DMS153 (cell line): Measurements from ENCODE around the gene UBQLN4.
"Not testable (repeated sequence)": the region's sequence is repeated elsewhere in the genome, so short reads cannot be mapped to it uniquely, and the experiment has no call there.

Experiments
- DNase-seq: peaks from one replicate; lab custom pipeline; 2025; lab: John Stamatoyannopoulos, UW

The UBQLN4 gene

GRCh38 chr1:156081180-156081916 lies 27.8 kb upstream of the UBQLN4 start:
- DNase-seq, result no peak

- DNase-seq, result no peak
These were observed 27.2 kb upstream of the UBQLN4 start for GRCh38 chr1:156080863-156081179.

GRCh38 chr1:156080241-156080862 lies 26.8 kb upstream of the UBQLN4 start:
- DNase-seq, result no peak

- no peak for DNase-seq
These were observed 26.2 kb upstream of the UBQLN4 start for GRCh38 chr1:156079762-156080161.

GRCh38 chr1:156078728-156079127 lies 25.1 kb upstream of the UBQLN4 start:
- DNase-seq, result no peak

GRCh38 chr1:156077430-156077760 lies 23.8 kb upstream of the UBQLN4 start:
- no peak for DNase-seq

GRCh38 chr1:156076609-156077429 lies 23.2 kb upstream of the UBQLN4 start:
- no peak for DNase-seq

- no peak for DNase-seq
These were observed 22.2 kb upstream of the UBQLN4 start for GRCh38 chr1:156075775-156076204.

- no peak for DNase-seq
These were observed 21.6 kb upstream of the UBQLN4 start for GRCh38 chr1:156075162-156075561.

GRCh38 chr1:156074661-156075060 lies 21.1 kb upstream of the UBQLN4 start:
- DNase-seq, result no peak

- DNase-seq, result no peak
These were observed 20.1 kb upstream of the UBQLN4 start for GRCh38 chr1:156073740-156074139.

GRCh38 chr1:156073110-156073687 lies 19.6 kb upstream of the UBQLN4 start:
- no peak for DNase-seq

- no peak for DNase-seq
These were observed 18.7 kb upstream of the UBQLN4 start for GRCh38 chr1:156072251-156072650.

GRCh38 chr1:156071332-156071816 lies 17.8 kb upstream of the UBQLN4 start:
- DNase-seq, result not testable (repeated sequence)

- no peak for DNase-seq
These were observed 16.9 kb upstream of the UBQLN4 start for GRCh38 chr1:156070548-156070947.

GRCh38 chr1:156069490-156070455 lies 16.2 kb upstream of the UBQLN4 start:
- no peak for DNase-seq

GRCh38 chr1:156067262-156067661 lies 13.7 kb upstream of the UBQLN4 start:
- no peak for DNase-seq

- DNase-seq, result no peak
These were observed 12.3 kb upstream of the UBQLN4 start for GRCh38 chr1:156065871-156066270.

GRCh38 chr1:156065212-156065611 lies 11.6 kb upstream of the UBQLN4 start:
- DNase-seq, result no peak

GRCh38 chr1:156064615-156065014 lies 11.0 kb upstream of the UBQLN4 start:
- no peak for DNase-seq

GRCh38 chr1:156063997-156064285 lies 10.3 kb upstream of the UBQLN4 start:
- DNase-seq, result no peak

- DNase-seq, result no peak
These were observed 8.6 kb upstream of the UBQLN4 start for GRCh38 chr1:156062189-156062588.
